Measurements from ENCODE around the gene AK3. TPM values are rescaled to one million over a fixed set of nuclear protein-coding genes. Genes with fewer than 3 reads are reported as not detected.

Gene AK3
- total RNA-seq, 1 donor from 2014 or later, result 73.6 TPM

DNA sequence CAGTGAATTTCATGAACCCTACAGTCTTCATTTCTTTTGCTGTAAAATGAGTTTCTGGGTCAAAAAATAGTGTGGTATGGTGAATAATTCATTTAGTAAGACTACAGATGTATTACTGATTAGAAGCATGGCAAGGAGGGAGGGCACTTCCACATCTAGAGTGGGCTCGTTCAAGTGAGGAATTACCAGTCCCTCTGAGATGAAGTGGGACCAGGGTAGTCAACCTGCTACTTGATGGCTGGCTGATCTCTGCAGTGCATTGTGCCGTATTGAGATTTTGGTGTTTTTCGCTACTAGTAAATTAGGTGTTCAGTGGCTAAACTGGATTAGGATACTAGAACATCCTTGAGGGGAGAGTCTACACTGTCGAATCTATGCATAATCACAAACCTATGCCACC is 50.9 kb downstream of the AK3 start:
- Mint-ChIP-seq H3K27me3 (no peaks in the 10 kb centered on the region), H3K4me3 (ENCODE audit: low read depth) (no peak overlapping the region), H3K36me3 (ENCODE audit: insufficient read depth) (peaks cover 17% of the 10 kb centered on the region), H3K27ac (no peak overlapping the region), H3K9me3 (ENCODE audit: low read depth) (no peaks in the 10 kb centered on the region), H3K4me1 (ENCODE audit: low read depth) (peaks cover 1% of the 10 kb centered on the region)
- DNase-seq (ENCODE audit: low spot score, unreplicated experiment), result no peak
- TF ChIP-seq, protein P1, sequence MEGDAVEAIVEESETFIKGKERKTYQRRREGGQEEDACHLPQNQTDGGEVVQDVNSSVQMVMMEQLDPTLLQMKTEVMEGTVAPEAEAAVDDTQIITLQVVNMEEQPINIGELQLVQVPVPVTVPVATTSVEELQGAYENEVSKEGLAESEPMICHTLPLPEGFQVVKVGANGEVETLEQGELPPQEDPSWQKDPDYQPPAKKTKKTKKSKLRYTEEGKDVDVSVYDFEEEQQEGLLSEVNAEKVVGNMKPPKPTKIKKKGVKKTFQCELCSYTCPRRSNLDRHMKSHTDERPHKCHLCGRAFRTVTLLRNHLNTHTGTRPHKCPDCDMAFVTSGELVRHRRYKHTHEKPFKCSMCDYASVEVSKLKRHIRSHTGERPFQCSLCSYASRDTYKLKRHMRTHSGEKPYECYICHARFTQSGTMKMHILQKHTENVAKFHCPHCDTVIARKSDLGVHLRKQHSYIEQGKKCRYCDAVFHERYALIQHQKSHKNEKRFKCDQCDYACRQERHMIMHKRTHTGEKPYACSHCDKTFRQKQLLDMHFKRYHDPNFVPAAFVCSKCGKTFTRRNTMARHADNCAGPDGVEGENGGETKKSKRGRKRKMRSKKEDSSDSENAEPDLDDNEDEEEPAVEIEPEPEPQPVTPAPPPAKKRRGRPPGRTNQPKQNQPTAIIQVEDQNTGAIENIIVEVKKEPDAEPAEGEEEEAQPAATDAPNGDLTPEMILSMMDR (IDR thresholded peaks at IDR 0.05; ENCODE audit: unreplicated experiment), result no peak

DNA sequence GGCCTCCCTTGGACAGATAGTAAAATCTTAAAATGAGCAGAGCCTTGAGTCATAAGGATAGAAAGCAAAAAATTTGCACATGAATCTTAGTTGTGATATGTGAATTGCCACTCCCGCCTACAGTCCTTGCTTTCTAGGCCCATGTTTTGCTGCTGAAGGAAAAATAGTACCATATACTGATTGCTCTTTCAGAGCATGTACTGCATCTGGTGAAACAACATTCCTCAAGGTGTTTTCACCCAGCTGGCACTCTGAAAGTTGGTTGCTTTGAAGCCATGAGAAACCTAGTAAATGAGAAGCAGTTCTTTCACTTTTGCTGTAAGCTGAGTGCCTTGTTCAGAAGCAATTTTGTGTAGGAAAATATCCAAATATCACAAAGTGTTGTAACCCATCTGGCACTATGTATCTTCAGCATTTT is 51.3 kb downstream of the AK3 start:
- Mint-ChIP-seq H3K4me1 (ENCODE audit: low read depth) (peaks cover 1% of the 10 kb centered on the region), H3K36me3 (ENCODE audit: insufficient read depth) (peaks cover 17% of the 10 kb centered on the region), H3K9me3 (ENCODE audit: low read depth) (no peaks in the 10 kb centered on the region), H3K27me3 (no peaks in the 10 kb centered on the region), H3K4me3 (ENCODE audit: low read depth) (no peak overlapping the region), H3K27ac (no peak overlapping the region)
- TF ChIP-seq, protein P1 (IDR thresholded peaks at IDR 0.05; ENCODE audit: unreplicated experiment), result no peak
- no peak for DNase-seq (ENCODE audit: low spot score, unreplicated experiment)

DNA sequence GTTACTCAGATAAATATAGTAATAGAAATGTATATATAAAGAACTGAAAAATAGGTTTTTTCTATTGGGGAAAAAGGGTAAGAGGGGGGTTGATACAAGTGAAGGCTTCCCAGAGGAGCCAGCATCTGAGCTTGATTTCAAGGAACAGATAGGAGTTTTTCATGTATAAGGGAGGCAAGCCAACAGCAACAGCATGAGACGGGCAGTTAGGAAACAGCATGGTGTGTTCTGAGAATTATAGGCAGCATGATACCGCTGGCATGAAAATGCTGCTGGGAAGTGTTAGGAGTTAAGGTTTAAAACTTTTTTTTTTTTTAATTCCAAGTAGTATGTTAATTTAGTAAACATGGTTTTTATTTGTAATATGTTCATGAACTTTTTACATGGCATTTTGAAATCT is 52.0 kb downstream of the AK3 start:
- Mint-ChIP-seq H3K4me1 (ENCODE audit: low read depth) (peaks cover 1% of the 10 kb centered on the region), H3K27me3 (no peaks in the 10 kb centered on the region), H3K4me3 (ENCODE audit: low read depth) (no peak overlapping the region), H3K9me3 (ENCODE audit: low read depth) (no peaks in the 10 kb centered on the region), H3K27ac (no peak overlapping the region), H3K36me3 (ENCODE audit: insufficient read depth) (peaks cover 16% of the 10 kb centered on the region)
- TF ChIP-seq, protein P1 (IDR thresholded peaks at IDR 0.05; ENCODE audit: unreplicated experiment), result no peak
- no peak for DNase-seq (ENCODE audit: low spot score, unreplicated experiment)

DNA sequence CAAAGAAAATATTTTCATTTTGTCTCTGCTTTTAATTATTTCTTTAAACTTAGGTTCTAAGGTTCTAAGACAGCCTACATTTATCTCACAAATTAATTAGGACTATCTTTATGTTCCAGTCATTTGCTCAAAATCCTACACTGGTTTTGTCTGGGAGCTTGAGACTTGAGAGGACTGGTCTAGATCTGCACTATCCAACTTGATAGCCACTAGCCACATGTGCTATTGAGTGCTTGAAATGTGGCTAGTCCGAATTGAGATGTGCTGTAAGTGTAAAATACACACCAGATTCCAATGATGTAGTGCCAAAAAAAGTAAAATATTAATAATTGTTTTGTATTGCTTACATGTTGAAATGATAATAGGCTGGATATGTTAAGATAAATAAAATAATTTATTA is 54.4 kb downstream of the AK3 start:
- no peak overlapping the region for H3K4me3 Mint-ChIP-seq (ENCODE audit: low read depth)
- H3K27ac Mint-ChIP-seq, result no peak overlapping the region
- no peaks in the 10 kb centered on the region for H3K27me3 Mint-ChIP-seq
- no peaks in the 10 kb centered on the region for H3K4me1 Mint-ChIP-seq (ENCODE audit: low read depth)
- peaks cover 14% of the 10 kb centered on the region for H3K36me3 Mint-ChIP-seq (ENCODE audit: insufficient read depth)
- no peak for DNase-seq (ENCODE audit: low spot score, unreplicated experiment)
- H3K9me3 Mint-ChIP-seq (ENCODE audit: low read depth), result no peaks in the 10 kb centered on the region
- TF ChIP-seq, protein P1 (IDR thresholded peaks at IDR 0.05; ENCODE audit: unreplicated experiment), result no peak

DNA sequence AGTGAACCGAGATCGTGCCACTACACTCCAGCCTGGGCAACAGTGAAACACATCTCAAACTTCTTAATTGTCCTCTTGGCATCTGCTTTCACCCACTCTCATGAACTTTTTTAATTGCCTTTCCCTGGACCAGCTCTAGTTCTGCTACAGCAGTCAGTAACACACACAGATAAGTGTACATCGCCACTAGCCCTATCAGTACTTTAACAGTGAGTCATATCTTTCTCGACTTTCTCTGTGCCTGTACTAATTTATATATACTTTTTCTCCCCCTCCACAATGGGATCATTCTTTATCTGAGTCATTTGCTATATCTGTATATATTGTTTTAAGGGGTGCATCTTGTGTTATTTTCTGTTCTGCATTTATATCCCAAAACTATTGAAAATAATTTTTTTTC is 54.9 kb downstream of the AK3 start:
- H3K9me3 Mint-ChIP-seq (ENCODE audit: low read depth), result no peaks in the 10 kb centered on the region
- no peaks in the 10 kb centered on the region for H3K27me3 Mint-ChIP-seq
- no peak overlapping the region for H3K4me3 Mint-ChIP-seq (ENCODE audit: low read depth)
- TF ChIP-seq, protein P1 (IDR thresholded peaks at IDR 0.05; ENCODE audit: unreplicated experiment), result no peak
- H3K4me1 Mint-ChIP-seq (ENCODE audit: low read depth), result peaks cover 3% of the 10 kb centered on the region
- H3K36me3 Mint-ChIP-seq (ENCODE audit: insufficient read depth), result peaks cover 12% of the 10 kb centered on the region
- no peak overlapping the region for H3K27ac Mint-ChIP-seq
- DNase-seq (ENCODE audit: low spot score, unreplicated experiment), result no peak

Data from progenitor cell of endocrine pancreas (in vitro differentiated cells).